Neural crest cell (in vitro differentiated cells): ENCODE measurements around the gene TMEM231. TPM values are rescaled to one million over a fixed set of nuclear protein-coding genes. Genes with fewer than 3 reads are reported as not detected.

Experiments
- DNase-seq: peaks from one replicate; pipeline ENCODE4 v3.0.0; 2021; ENCODE audit warnings: low read depth, mixed read lengths, low spot score
- H3K27ac Mint-ChIP-seq: one replicate; pipeline ENCODE4 v1.8.0; 2021; ENCODE audit warnings: mild to moderate bottlenecking, mixed read lengths; ENCODE audit not compliant: unreplicated experiment
- H3K27me3 Mint-ChIP-seq: 2 replicates; pipeline ENCODE4 v1.8.0; 2021; ENCODE audit warnings: low read depth, mild to moderate bottlenecking, mixed read lengths
- H3K36me3 Mint-ChIP-seq: 2 replicates; pipeline ENCODE4 v1.8.0; 2021; ENCODE audit warnings: low read depth, mild to moderate bottlenecking, mixed read lengths
- H3K4me1 Mint-ChIP-seq: 2 replicates; pipeline ENCODE4 v1.8.0; 2021; ENCODE audit warnings: mixed read lengths
- H3K4me3 Mint-ChIP-seq: one replicate; pipeline ENCODE4 v1.8.0; 2021; ENCODE audit warnings: mild to moderate bottlenecking, mixed read lengths
- H3K9me3 Mint-ChIP-seq: 2 replicates; pipeline ENCODE4 v1.8.0; 2021; ENCODE audit warnings: mixed read lengths
- total RNA-seq: library from RNA; stranded (reverse); gene quantifications from 2 replicates; pipeline ENCODE4 v1.2.1, GENCODE V29; 2021
- TF ChIP-seq, protein P1 (sequence below): fragments of 200-600 bp; sonication (generic); conservative IDR thresholded peaks from 2 replicates; pipeline ENCODE4 v1.5.0; 2021; ENCODE audit warnings: antibody characterized with exemption, mild to moderate bottlenecking

Gene TMEM231
- total RNA-seq, 1 donor from 2014 or later = 27.5 TPM

GRCh38 chr16:75566040-75566757 lies 10.1 kb upstream of the TMEM231 start, which contains the start of gene GABARAPL2:
TSS of gene GABARAPL2 (plus strand) at chr16:75566379. CDS start at chr16:75566487, 108 bp downstream.
- Mint-ChIP-seq H3K4me3 (peak within 1 kb of the TSS; percentile 97), H3K4me1 (peaks cover 22% of the 10 kb centered on the region), H3K27me3 (peaks cover 11% of the 10 kb centered on the region), H3K36me3 (no peaks in the 10 kb centered on the region), H3K27ac (peak within 1 kb of the TSS; percentile 79), H3K9me3 (no peaks in the 10 kb centered on the region)
- TF ChIP-seq, protein P1, sequence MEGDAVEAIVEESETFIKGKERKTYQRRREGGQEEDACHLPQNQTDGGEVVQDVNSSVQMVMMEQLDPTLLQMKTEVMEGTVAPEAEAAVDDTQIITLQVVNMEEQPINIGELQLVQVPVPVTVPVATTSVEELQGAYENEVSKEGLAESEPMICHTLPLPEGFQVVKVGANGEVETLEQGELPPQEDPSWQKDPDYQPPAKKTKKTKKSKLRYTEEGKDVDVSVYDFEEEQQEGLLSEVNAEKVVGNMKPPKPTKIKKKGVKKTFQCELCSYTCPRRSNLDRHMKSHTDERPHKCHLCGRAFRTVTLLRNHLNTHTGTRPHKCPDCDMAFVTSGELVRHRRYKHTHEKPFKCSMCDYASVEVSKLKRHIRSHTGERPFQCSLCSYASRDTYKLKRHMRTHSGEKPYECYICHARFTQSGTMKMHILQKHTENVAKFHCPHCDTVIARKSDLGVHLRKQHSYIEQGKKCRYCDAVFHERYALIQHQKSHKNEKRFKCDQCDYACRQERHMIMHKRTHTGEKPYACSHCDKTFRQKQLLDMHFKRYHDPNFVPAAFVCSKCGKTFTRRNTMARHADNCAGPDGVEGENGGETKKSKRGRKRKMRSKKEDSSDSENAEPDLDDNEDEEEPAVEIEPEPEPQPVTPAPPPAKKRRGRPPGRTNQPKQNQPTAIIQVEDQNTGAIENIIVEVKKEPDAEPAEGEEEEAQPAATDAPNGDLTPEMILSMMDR = no peak
- DNase-seq = peak; percentile 94

GRCh38 chr16:75565640-75566039 lies 9.6 kb upstream of the TMEM231 start:
- TF ChIP-seq, protein P1 = no peak
- Mint-ChIP-seq H3K4me3 (peak overlapping the region; percentile 97), H3K9me3 (no peaks in the 10 kb centered on the region), H3K27ac (peak overlapping the region; percentile 79), H3K27me3 (peaks cover 11% of the 10 kb centered on the region), H3K36me3 (no peaks in the 10 kb centered on the region), H3K4me1 (peaks cover 24% of the 10 kb centered on the region)
- no peak for DNase-seq

GRCh38 chr16:75559564-75560372 lies 3.7 kb upstream of the TMEM231 start:
- Mint-ChIP-seq H3K36me3 (no peaks in the 10 kb centered on the region), H3K4me3 (peak overlapping the region; percentile 77), H3K4me1 (peaks cover 34% of the 10 kb centered on the region), H3K27me3 (peaks cover 7% of the 10 kb centered on the region), H3K9me3 (no peaks in the 10 kb centered on the region), H3K27ac (peak overlapping the region; percentile 96)
- DNase-seq = no peak
- TF ChIP-seq, protein P1 = no peak

DNA sequence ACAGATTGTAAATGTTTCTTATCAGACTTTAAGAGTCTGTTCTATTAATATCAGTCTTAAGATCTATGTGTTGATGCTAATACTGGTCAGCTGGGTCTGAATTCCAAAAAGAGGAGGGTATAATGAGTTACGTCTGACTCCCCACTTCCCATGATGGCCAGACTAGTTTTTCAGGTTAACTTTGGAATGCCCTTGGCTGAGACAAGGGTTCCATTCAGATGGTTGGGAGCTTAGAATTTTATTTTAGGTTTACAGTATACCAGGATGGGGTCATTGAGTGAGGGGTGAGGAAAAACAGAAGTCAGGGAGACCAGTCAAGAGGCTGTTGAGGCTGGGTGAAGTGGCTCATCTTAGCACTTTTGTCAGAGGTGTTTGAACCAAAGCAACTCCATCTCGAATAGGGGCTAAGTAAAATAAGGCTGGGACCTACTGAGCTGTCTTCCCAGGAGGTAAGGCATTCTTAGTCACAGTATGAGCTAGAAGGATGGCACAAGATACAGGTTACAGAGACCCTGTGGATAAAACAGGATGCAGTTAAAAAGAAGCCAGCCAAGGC lies 2.9 kb upstream of the TMEM231 start:
- Mint-ChIP-seq H3K4me1 (peaks cover 39% of the 10 kb centered on the region), H3K4me3 (peak overlapping the region; percentile 65), H3K36me3 (no peaks in the 10 kb centered on the region), H3K27me3 (peaks cover 3% of the 10 kb centered on the region), H3K27ac (peak overlapping the region; percentile 10), H3K9me3 (no peaks in the 10 kb centered on the region)
- DNase-seq = no peak
- TF ChIP-seq, protein P1 = no peak

GRCh38 chr16:75556431-75556950 lies 439 bp upstream of the TMEM231 start:
- peaks cover 39% of the 10 kb centered on the region for H3K4me1 Mint-ChIP-seq
- H3K36me3 Mint-ChIP-seq = no peaks in the 10 kb centered on the region
- no peaks in the 10 kb centered on the region for H3K27me3 Mint-ChIP-seq
- peak overlapping the region; percentile 99 for H3K27ac Mint-ChIP-seq
- H3K9me3 Mint-ChIP-seq = no peaks in the 10 kb centered on the region
- H3K4me3 Mint-ChIP-seq = peak overlapping the region; percentile 99
- DNase-seq = no peak
- TF ChIP-seq, protein P1 = no peak
